Hypothalamus (tissue), 51 donors: ENCODE measurements around the gene ATP1A2.

Experiments
- DNase-seq, 51 donors: peaks; one replicate each; lab custom pipeline; 2025; lab: John Stamatoyannopoulos, UW

ATP1A2 gene

GRCh38 chr1:160164121-160164520 lies 48.6 kb downstream of the ATP1A2 start:
- no peak for DNase-seq

- DNase-seq: peak in 1 of 51 donors; percentile 40
Measured at GRCh38 chr1:160166166-160166868, 50.8 kb downstream of the ATP1A2 start.

GRCh38 chr1:160167056-160167455 lies 51.5 kb downstream of the ATP1A2 start:
- no peak for DNase-seq

GRCh38 chr1:160167580-160167979 lies 52.0 kb downstream of the ATP1A2 start:
- DNase-seq: no peak

GRCh38 chr1:160168016-160168415 lies 52.5 kb downstream of the ATP1A2 start:
- no peak for DNase-seq

- DNase-seq: peak in 1 of 51 donors; percentile 4
Measured at GRCh38 chr1:160168609-160169369, 53.2 kb downstream of the ATP1A2 start.

- DNase-seq: peak in 1 of 51 donors; percentile 19
Measured at GRCh38 chr1:160169553-160170399, 54.2 kb downstream of the ATP1A2 start.

GRCh38 chr1:160171354-160171753 lies 55.8 kb downstream of the ATP1A2 start:
- no peak for DNase-seq

- no peak for DNase-seq
Measured at GRCh38 chr1:160171980-160172379, 56.4 kb downstream of the ATP1A2 start.

- no peak for DNase-seq
Measured at GRCh38 chr1:160177231-160177630, 61.7 kb downstream of the ATP1A2 start.

- no peak for DNase-seq
Measured at GRCh38 chr1:160177667-160178066, 62.1 kb downstream of the ATP1A2 start.

GRCh38 chr1:160178731-160179130 lies 63.2 kb downstream of the ATP1A2 start:
- DNase-seq: no peak

- DNase-seq: no peak
Measured at GRCh38 chr1:160179336-160179735, 63.8 kb downstream of the ATP1A2 start.

GRCh38 chr1:160186246-160186645 lies 70.7 kb downstream of the ATP1A2 start:
- DNase-seq: no peak

- DNase-seq: no peak
Measured at GRCh38 chr1:160186729-160187128, 71.2 kb downstream of the ATP1A2 start.

GRCh38 chr1:160187407-160187806 lies 71.8 kb downstream of the ATP1A2 start:
- no peak for DNase-seq

- no peak for DNase-seq
Measured at GRCh38 chr1:160188341-160188740, 72.8 kb downstream of the ATP1A2 start.

- DNase-seq: peak in 21 of 51 donors; percentile 5 to 33 (median 20)
Measured at GRCh38 chr1:160189649-160190625, 74.4 kb downstream of the ATP1A2 start, which contains the start of gene CASQ1. CASQ1 (plus strand) TSS chr1:160190575; CDS start chr1:160190752, 177 bp downstream.

GRCh38 chr1:160191756-160192155 lies 76.2 kb downstream of the ATP1A2 start:
- DNase-seq: no peak

GRCh38 chr1:160192234-160192633 lies 76.7 kb downstream of the ATP1A2 start:
- DNase-seq: no peak
